ENCODE measurements around the gene CHRNA4.
"Not testable (repeated sequence)": the region's sequence is repeated elsewhere in the genome, so short reads cannot be mapped to it uniquely, and the experiment has no call there.

CHRNA4 gene

GRCh38 chr20:63397946-63398450 is 36.8 kb upstream of the CHRNA4 start:
- no peak for DNase-seq (ENCODE audit: low read depth in 3 of 3)

DNA sequence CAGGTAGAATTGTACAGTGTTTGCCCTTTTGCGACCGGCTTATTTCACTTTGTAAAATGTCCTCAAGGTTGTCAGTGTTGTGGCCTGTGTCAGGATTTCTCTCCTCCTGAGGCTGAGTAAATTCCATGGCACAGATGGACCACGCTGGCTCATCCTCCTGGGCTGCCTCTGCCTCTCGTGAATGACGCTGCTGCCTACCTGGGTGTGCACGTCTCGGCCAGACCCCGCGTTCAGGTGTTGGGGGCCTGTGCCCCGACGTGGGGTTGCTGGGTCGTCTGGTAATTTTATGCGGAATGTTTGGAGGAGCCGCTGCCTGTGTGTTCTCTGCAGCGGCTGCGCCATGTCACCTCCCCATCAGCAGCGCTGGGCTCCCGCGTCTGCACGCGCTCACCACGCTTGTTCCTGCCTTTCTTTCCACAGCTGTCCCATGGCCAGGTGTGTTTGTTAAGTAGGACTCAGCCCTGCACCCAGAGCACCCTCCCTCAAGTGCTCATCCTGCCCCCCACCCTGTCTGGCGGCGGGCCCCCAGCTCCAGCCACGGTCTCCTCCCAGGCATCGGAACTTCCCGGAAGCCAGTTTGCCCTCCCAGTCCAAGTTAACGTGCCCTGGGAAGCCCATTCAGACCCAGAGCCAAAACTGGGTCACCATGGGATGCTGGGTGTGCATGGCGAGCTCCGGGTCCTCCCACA is 36.1 kb upstream of the CHRNA4 start:
- no peak for DNase-seq (ENCODE audit: low read depth in 3 of 3)

DNA sequence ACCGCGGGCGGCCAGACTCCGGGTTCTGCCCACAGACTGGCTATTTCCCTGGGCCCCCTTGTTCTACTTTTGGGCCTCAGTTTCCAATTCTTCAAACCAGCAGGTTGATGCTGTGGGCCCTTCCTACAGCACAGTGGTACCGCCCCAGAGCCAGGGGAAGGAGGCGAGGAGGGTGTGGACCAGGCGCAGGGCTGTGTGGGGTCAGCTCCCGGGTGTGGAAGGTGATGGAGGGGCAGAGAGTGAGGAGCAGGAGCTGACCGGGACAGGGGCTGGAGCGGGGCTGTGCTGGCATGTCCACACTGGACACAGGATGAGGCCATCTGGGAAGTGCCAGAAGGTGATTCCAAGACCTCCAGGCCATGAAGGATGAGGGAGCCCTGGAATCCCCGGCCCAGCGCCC is 35.2 kb upstream of the CHRNA4 start:
- DNase-seq (ENCODE audit: low read depth in 3 of 3) = no peak

- no peak for DNase-seq (ENCODE audit: low read depth in 3 of 3)
These were observed 34.6 kb upstream of the CHRNA4 start for GRCh38 chr20:63395723-63396122.

DNA sequence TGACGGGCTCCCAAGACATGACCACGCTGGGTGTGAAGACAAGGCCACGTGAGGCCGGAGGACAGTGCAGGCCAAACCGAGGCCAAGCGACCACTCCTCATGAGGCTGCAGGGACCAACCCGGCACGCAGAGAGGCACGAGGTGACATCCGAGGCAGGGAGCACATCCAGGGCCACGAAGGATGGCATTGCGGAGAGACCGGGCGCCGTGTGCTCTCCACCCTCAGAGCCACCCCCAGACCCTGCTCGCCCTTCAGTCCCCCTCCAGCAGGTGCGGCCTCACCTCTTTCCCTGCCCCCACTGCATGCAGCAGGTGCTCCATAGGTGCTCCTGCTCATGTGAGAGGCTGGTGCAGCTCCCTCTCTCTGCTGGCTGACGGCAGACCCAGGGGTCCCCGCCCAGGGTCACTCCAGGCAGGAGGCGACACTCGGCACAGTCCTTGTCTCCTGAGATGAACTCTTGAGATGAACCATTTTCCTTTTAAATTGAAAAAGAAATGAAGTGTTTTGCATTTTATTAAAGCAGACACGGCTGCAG is 33.8 kb upstream of the CHRNA4 start:
- no peak for DNase-seq (ENCODE audit: low read depth in 3 of 3)

- DNase-seq (ENCODE audit: low read depth in 3 of 3) = no peak
These were observed 33.1 kb upstream of the CHRNA4 start for GRCh38 chr20:63394069-63394919.

- no peak for DNase-seq (ENCODE audit: low read depth in 3 of 3)
These were observed 32.4 kb upstream of the CHRNA4 start for GRCh38 chr20:63393566-63393965.

GRCh38 chr20:63392465-63393365 is 31.6 kb upstream of the CHRNA4 start:
- DNase-seq (ENCODE audit: low read depth in 3 of 3) = no peak

- no peak for DNase-seq (ENCODE audit: low read depth in 3 of 3)
These were observed 26.8 kb upstream of the CHRNA4 start for GRCh38 chr20:63387917-63388316.

DNA sequence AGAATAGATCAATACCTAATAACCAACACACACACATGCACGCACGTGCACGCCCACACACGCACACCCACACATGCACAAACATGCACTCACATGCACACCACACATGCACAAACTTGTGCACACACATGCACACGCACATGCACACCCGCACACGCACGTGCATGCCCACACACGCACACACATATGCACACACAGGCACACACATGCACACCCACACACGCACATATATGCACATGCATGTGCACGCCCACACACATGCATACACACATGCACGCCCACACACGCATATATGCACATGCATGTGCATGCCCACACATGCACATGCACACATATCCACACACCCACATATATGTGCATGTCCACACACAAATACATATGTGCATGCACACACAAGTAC is 26.2 kb upstream of the CHRNA4 start:
- no peak for DNase-seq (ENCODE audit: low read depth in 3 of 3)

DNA sequence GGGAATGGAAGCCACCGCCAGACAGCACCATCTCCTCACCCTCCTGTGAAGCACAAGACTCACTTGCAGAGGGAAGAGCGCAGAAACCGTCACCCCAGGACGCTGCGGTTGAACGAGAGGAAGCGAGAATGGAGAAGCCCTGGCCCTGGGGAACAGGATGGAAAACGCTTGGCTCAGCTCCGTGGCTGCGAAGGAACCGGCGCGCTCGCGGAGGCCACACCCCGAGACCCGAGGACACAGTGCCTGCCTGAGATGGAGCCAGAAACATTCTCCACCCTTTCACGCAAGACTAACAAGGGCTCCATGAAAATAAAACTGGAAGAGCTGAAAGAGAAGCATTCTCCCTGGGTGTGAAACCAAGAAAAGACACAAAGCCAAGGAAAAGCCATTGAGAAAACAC is 25.3 kb upstream of the CHRNA4 start:
- no peak for DNase-seq (ENCODE audit: low read depth in 3 of 3)

- DNase-seq (ENCODE audit: low read depth in 3 of 3) = no peak
These were observed 24.7 kb upstream of the CHRNA4 start for GRCh38 chr20:63385819-63386218.

DNA sequence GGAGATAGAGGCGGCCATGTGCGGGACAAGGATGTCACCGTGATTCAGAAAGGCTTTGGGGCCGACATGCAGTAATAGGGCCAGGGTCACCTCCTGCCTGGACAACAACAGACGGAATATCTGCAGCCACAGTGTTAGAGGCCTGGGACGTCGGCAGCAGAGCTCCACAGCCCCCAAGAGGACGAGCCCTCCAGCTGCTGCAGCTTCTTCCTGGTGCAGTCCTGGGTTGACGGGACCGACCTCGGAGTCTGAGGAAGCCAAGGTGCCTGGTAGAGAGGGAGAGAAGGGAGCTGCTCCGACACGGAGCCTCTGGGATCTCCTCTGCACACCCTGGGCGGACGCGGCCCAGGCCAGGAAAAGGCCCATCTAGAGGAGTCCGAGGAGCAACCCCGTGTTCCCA is 23.2 kb upstream of the CHRNA4 start:
- DNase-seq (ENCODE audit: low read depth in 3 of 3) = no peak

DNA sequence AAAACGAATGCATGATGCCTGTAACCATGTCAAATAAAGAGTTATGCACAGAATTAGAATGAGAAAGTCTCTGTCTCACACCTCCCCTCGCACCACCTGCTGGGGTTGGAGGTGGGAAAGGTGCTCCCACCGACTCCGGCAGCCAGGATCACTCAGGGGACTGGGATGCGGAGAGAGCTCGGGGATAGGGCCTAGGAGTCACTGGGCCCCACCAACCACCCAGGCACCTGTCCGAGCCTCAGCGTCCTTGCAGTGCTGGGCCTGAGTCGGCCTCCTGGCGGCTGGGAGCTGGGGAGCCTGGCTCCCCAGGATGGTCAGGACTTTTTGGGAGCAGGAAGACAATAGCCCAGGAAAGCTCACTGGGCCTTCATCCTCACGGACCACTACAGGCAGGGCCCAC is 22.4 kb upstream of the CHRNA4 start:
- DNase-seq (ENCODE audit: low read depth in 3 of 3) = no peak

DNA sequence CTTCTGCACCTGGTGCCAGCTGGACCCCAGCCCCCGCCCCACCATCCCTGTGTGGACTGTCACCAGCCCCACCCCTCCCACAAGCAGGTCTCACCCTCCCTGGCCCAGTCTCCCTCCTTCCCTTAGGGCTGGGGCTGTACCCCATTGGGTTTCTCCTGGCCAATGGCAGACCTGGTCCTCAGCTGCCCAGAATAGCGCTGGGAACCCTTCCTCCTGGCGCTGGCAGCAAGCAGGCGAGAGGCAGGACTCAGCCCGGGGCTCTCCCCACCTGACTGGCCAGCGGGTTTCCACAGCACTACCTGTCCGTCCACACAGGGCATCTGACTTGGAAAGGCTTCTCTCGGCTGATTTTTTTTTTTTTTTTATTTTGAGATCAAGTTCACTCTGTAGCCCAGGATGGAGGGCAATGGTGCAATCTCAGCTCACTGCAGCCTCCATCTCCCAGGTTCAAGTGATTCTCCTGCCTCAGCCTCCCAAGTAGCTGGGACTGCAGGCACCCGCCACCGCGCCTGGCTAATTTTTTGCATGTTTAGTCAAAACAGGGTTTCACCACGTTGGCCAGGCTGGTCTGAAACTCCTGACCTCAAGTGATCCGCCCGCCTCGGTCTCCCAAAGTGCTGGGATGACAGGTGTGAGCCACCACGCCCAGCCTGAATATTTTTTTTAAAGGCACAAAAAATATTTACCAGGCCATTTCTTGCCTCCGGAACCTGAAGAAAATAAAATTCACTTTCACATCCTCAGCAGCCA is 21.6 kb upstream of the CHRNA4 start:
- DNase-seq (ENCODE audit: low read depth in 3 of 3) = no peak

DNA sequence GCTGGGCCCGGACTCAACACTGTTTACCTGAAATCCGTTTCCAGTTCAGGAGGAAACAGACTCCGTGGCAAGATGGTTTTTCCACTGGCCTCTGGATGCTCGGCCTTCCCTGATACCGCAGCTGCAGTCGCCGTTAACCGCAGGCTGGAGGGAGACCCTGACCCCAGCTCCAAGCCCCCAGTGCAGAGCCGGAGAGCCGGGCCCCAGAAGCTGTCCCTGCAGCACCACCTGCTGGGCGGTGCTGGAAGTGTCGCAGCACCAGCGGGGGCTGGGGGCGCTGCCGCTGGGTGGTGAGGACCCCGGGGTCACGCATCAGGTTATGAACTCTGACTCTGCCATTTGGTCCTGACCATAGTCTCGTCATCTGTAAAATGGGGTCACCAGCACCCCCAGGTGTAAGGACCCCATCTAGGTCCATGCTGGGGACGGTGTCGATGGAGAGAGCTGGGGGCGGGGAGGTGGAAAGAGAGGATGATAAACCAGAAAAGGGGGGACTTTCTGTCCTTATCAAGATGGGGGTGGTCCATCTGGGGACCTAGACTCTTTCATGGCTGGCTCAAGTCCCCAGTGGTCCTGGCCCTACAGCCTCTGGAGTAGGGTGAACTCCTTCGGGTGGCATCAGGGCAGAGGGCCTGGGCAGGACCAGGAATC is 20.8 kb upstream of the CHRNA4 start:
- peak in 2 of 3 experiments; percentile 11 to 17 for DNase-seq (ENCODE audit: low read depth in 3 of 3)

- no peak for DNase-seq (ENCODE audit: low read depth in 3 of 3)
These were observed 19.3 kb upstream of the CHRNA4 start for GRCh38 chr20:63380346-63380870.

- DNase-seq (ENCODE audit: low read depth in 3 of 3) = not testable (repeated sequence)
These were observed 18.7 kb upstream of the CHRNA4 start for GRCh38 chr20:63379872-63380271.

DNA sequence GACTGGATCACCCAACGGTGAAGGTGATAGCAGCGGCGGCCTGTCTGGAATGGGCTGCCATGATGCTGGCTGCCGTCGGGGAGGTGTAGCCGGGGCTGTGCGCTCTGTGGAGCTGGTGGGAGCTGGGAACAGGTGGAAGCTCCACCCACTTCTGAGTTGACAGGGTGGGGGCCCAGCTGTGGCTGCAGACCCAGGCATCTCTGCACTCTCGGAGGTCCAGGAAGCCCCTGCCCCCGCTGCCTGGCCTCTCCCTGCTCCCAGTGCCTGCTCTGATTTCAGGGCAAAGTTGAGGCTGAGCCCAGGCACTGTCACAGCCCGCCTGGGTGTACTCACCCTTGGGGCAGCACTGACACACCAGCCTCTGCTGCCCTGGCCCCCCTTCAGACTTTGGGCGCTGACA is 18.1 kb upstream of the CHRNA4 start:
- DNase-seq (ENCODE audit: low read depth in 3 of 3) = no peak

DNA sequence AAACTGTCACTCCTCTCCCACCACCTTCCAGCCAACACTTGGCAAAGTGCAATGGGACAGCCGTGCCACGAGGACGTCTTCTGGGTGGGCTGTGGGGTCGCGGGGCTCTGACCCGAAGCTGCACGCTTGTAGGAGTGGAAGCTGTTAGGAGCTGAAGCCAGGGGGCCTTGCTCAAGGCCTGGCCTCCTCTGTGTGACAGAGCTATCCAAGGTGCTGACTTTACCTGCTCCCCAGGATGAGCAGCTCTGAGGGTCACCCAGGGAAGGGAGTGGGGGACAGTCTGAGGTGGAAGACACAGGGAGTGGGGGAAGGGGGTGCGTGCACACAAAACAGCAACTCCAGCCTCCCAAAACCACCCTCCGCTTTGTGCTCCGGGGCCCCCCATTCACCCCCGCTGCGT is 17.5 kb upstream of the CHRNA4 start:
- no peak for DNase-seq (ENCODE audit: low read depth in 3 of 3)
